CD14-positive monocyte (primary cell): ENCODE data around the gene NFKBIL1. TPM values are rescaled to one million over a fixed set of nuclear protein-coding genes. Genes with fewer than 3 reads are reported as not detected.

Experiments used
- DNase-seq, 3 donors: peaks; one replicate each; pipeline ENCODE4 v3.0.0-alpha.2; 2011 to 2022
- H2AFZ ChIP-seq: 2 replicates; pipeline ENCODE4 v1.6.0; 2012; ENCODE audit warnings: mild to moderate bottlenecking, low read depth, low read length, inconsistent platforms; ENCODE audit not compliant: insufficient read depth, poor library complexity, severe bottlenecking
- H3K27ac ChIP-seq, 2 donors: 1 replicate in 1 of 2; 2 replicates in 1 of 2; pipeline ENCODE4 v1.5.1; 2012 to 2013; ENCODE audit warnings: low read length in 2 of 2, control low read depth in 1 of 2, inconsistent platforms in 1 of 2, low read depth in 1 of 2, mild to moderate bottlenecking in 1 of 2
- H3K27me3 ChIP-seq, 2 donors: one replicate each; pipeline versions ENCODE4 v1.6.0 to v1.6.1; 2011 to 2013; ENCODE audit warnings: low read length in 2 of 2; ENCODE audit not compliant: control insufficient read depth in 2 of 2, insufficient read depth in 2 of 2
- H3K36me3 ChIP-seq, 2 donors: replicated peaks in 1 of 2; 1 replicate in 1 of 2; 2 replicates in 1 of 2; pipeline versions ENCODE4 v1.5.1 to v1.6.1; 2012 to 2013; ENCODE audit warnings: low read length in 2 of 2, control low read depth in 1 of 2, inconsistent platforms in 1 of 2, mild to moderate bottlenecking in 1 of 2; ENCODE audit not compliant: insufficient read depth in 2 of 2, control insufficient read depth in 1 of 2
- H3K4me1 ChIP-seq, 2 donors: 1 replicate in 1 of 2; 2 replicates in 1 of 2; pipeline versions ENCODE4 v1.5.1 to v1.6.1; 2012 to 2013; ENCODE audit warnings: low read length in 2 of 2, control low read depth in 1 of 2, inconsistent platforms in 1 of 2, mild to moderate bottlenecking in 1 of 2, moderate library complexity in 1 of 2; ENCODE audit not compliant: insufficient read depth in 2 of 2, control insufficient read depth in 1 of 2
- H3K4me2 ChIP-seq: replicated peaks from 2 replicates; pipeline ENCODE3; 2012; ENCODE audit warnings: low read length, moderate library complexity, mild to moderate bottlenecking; ENCODE audit not compliant: poor library complexity, severe bottlenecking; ENCODE audit errors: extremely low read depth
- H3K4me3 ChIP-seq, 3 experiments: fragments of 200-600 bp in 1 of 3; sonication (generic) in 1 of 3; replicated peaks in 1 of 3; 1 replicate in 2 of 3; 2 replicates in 1 of 3; pipeline ENCODE4 v1.5.1; 2011 to 2013; ENCODE audit warnings: low read length in 3 of 3, mild to moderate bottlenecking in 3 of 3, control low read depth in 2 of 3, low read depth in 2 of 3, inconsistent platforms in 1 of 3, moderate library complexity in 1 of 3
- H3K79me2 ChIP-seq: 2 replicates; pipeline ENCODE4 v1.6.0; 2012; ENCODE audit warnings: mild to moderate bottlenecking, control low read depth, inconsistent platforms, low read length, moderate library complexity; ENCODE audit not compliant: insufficient read depth
- H3K9ac ChIP-seq: 2 replicates; pipeline ENCODE4 v1.6.0; 2017; ENCODE audit warnings: low read length, mild to moderate bottlenecking; ENCODE audit not compliant: insufficient read depth, poor library complexity, severe bottlenecking
- H3K9me3 ChIP-seq, 2 donors: replicated peaks in 1 of 2; 1 replicate in 1 of 2; 2 replicates in 1 of 2; pipeline versions ENCODE4 v1.5.1 to v1.6.1; 2012 to 2013; ENCODE audit warnings: low read length in 2 of 2, control low read depth in 1 of 2; ENCODE audit not compliant: control insufficient read depth in 1 of 2, insufficient read depth in 1 of 2
- H4K20me1 ChIP-seq: 2 replicates; pipeline ENCODE4 v1.6.0; 2012; ENCODE audit warnings: mild to moderate bottlenecking, low read length, control low read depth, moderate library complexity; ENCODE audit not compliant: insufficient read depth
- H3K27ac Mint-ChIP-seq, 7 donors: one replicate each; pipeline ENCODE4 v1.8.0; 2020; ENCODE audit warnings: mild to moderate bottlenecking in 7 of 7, mixed read lengths in 7 of 7, moderate library complexity in 6 of 7, inconsistent platforms in 2 of 7
- H3K27me3 Mint-ChIP-seq, 3 donors: one replicate each; pipeline ENCODE4 v1.8.0; 2021 to 2022; ENCODE audit warnings: low read depth in 3 of 3, mild to moderate bottlenecking in 3 of 3, mixed read lengths in 3 of 3, moderate library complexity in 3 of 3, inconsistent platforms in 1 of 3
- H3K36me3 Mint-ChIP-seq, 2 donors: one replicate each; pipeline ENCODE4 v1.8.0; 2020; ENCODE audit warnings: mixed read lengths in 2 of 2, inconsistent platforms in 1 of 2, mild to moderate bottlenecking in 1 of 2
- H3K4me1 Mint-ChIP-seq: one replicate; pipeline ENCODE4 v1.8.0; 2020; ENCODE audit warnings: mild to moderate bottlenecking, mixed read lengths
- H3K4me3 Mint-ChIP-seq, 2 donors: one replicate each; pipeline ENCODE4 v1.8.0; 2020; ENCODE audit warnings: mild to moderate bottlenecking in 2 of 2, mixed read lengths in 2 of 2, moderate library complexity in 1 of 2
- H3K9me3 Mint-ChIP-seq, 7 donors: one replicate each; pipeline ENCODE4 v1.8.0; 2020 to 2022; ENCODE audit warnings: mixed read lengths in 7 of 7, mild to moderate bottlenecking in 6 of 7, moderate library complexity in 6 of 7, inconsistent platforms in 2 of 7
- CTCF ChIP-seq: fragments of 200-600 bp; IDR thresholded peaks from one replicate; pipeline ENCODE4 v1.8.0; 2022; ENCODE audit warnings: antibody characterized with exemption, mild to moderate bottlenecking
- WGBS: methylation state at CpG from one replicate; pipeline ENCODE4 v1.1.5; 2013; ENCODE audit warnings: missing lambda C conversion rate; ENCODE audit not compliant: insufficient coverage; 5-methylcytosine and 5-hydroxymethylcytosine counted together
- intact Hi-C, 2 donors: fragments of 100-400 bp; cut with micrococcal nuclease; formaldehyde crosslinking; loops; one replicate each; pipeline versions ENCODE4 v1.15.0 to v1.15.1; 2023
- polyA plus RNA-seq, 3 donors: library from polyadenylated mRNA; depleted of rRNA in 1 of 3; unstranded in 2 of 3; stranded (reverse) in 1 of 3; fragments of 300-500 nt in 2 of 3; fragments of >200 nt in 1 of 3; fragmentation: Illumina TruSeq in 2 of 3; gene quantifications; 1 replicate in 2 of 3; 2 replicates in 1 of 3; pipeline ENCODE4 v1.2.3, GENCODE V29; 2012 to 2021

Gene NFKBIL1
- polyA plus RNA-seq, 3 donors, result 7.7 to 10.3 (median 8.0) TPM

- H3K4me2 ChIP-seq, result no peak overlapping the region
- no peak for TF ChIP-seq CTCF
- H3K27ac ChIP-seq, result no peak overlapping the region
- Mint-ChIP-seq H3K27me3 (peaks cover 0 to 2% (median 1%) of the 10 kb centered on the region in 3 donors), H3K9me3 (no peaks in the 10 kb centered on the region), H3K27ac (peak overlapping the region in 3 of 7 donors; percentile 57 to 65 (median 59)), H3K4me3 (no peak overlapping the region), H3K36me3 (peaks cover 60 to 66% of the 10 kb centered on the region in 2 donors), H3K4me1 (peaks cover 3% of the 10 kb centered on the region)
- H3K36me3 ChIP-seq, result peaks cover 62 to 65% of the 10 kb centered on the region in 2 donors
- no peaks in the 10 kb centered on the region for H3K4me1 ChIP-seq
- H3K4me3 ChIP-seq, result no peak overlapping the region
- WGBS, result 91% methylated on average over 4 of the region's 6 CpGs
- H3K9me3 ChIP-seq, result no peaks in the 10 kb centered on the region
- intact Hi-C loops, result no loop called here
- no peak overlapping the region for H2AFZ ChIP-seq
- H3K79me2 ChIP-seq, result peaks cover 37% of the 10 kb centered on the region
- no peak for DNase-seq
- H3K9ac ChIP-seq, result no peak overlapping the region
- no peaks in the 10 kb centered on the region for H3K27me3 ChIP-seq
- peaks cover 76% of the 10 kb centered on the region for H4K20me1 ChIP-seq
Measured at GRCh38 chr6:31530659-31531058, 16.7 kb upstream of the NFKBIL1 start.

GRCh38 chr6:31531162-31531561, 16.2 kb upstream of the NFKBIL1 start:
- Histone ChIP-seq H3K36me3 (peaks cover 67 to 70% of the 10 kb centered on the region in 2 donors), H2AFZ (no peak overlapping the region), H3K9ac (no peak overlapping the region), H3K9me3 (no peaks in the 10 kb centered on the region), H3K4me3 (no peak overlapping the region), H3K4me1 (no peaks in the 10 kb centered on the region), H3K27ac (no peak overlapping the region), H3K79me2 (peaks cover 42% of the 10 kb centered on the region), H3K27me3 (no peaks in the 10 kb centered on the region), H3K4me2 (no peak overlapping the region), H4K20me1 (peaks cover 81% of the 10 kb centered on the region)
- H3K4me1 Mint-ChIP-seq, result peaks cover 4% of the 10 kb centered on the region
- H3K36me3 Mint-ChIP-seq, result peaks cover 64 to 71% of the 10 kb centered on the region in 2 donors
- no peaks in the 10 kb centered on the region for H3K9me3 Mint-ChIP-seq
- no peak overlapping the region for H3K27ac Mint-ChIP-seq
- intact Hi-C loops, result no loop called here
- TF ChIP-seq CTCF, result no peak
- H3K27me3 Mint-ChIP-seq, result peaks cover 0 to 2% (median 1%) of the 10 kb centered on the region in 3 donors
- no peak overlapping the region for H3K4me3 Mint-ChIP-seq
- no peak for DNase-seq
- no CpG with 5 or more reads among the region's 7 CpGs for WGBS
